LHCN-M2 (cell line): ENCODE results near the gene C5orf58. TPM values are rescaled to one million over a fixed set of nuclear protein-coding genes. Genes with fewer than 3 reads are reported as not detected.
"Not testable (repeated sequence)": the region's sequence is repeated elsewhere in the genome, so short reads cannot be mapped to it uniquely, and the experiment has no call there.

Experiments used
- DNase-seq: peaks from one replicate; pipeline ENCODE4 v3.0.0-alpha.2; 2012; ENCODE audit warnings: low read depth
- total RNA-seq: library from RNA; depleted of rRNA; stranded (reverse); fragments of >200 nt; gene quantifications from 2 replicates; pipeline ENCODE4 v1.2.3, GENCODE V29; 2014

C5orf58 gene
- total RNA-seq, 1 experiment from 2014 or later = not detected

DNA sequence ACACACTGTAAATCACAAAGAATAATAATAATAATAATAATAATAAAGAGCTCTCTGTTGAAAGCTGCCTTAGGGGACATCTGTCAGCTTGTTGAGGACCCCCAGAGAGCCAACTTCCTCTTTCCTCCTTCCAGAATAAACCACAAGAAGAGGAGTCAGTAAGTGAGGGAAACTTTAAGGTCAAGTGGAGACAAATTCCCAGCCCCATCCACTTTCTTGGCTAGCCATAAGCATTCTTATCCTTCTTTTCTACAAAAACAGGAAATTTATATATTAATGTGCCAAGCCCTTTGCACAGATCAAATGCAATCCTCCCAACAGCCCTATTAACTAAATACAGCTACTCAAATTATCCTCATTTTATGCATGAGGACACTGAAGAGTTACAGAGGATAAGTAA, 9.4 kb upstream of the C5orf58 start:
- no peak for DNase-seq

DNA sequence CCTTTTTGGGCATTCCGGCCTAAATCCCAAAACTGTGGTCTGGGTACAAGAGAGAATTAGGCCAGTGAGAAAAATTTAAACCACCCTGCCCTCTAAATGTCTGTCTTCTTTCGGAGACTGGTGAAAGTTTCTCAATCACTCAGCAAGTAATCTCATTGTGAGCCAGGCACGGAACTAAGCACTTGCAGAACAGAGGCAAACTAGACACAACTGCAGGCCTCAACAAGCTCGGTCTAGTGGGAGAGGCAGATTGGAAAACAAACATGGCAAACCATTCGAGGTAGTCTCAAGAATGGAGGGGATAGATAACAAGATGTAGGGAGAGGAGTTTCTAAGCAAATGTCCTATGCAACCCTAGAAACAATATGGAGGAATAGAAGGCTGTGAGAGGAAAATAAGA, 8.9 kb upstream of the C5orf58 start:
- no peak for DNase-seq

DNA sequence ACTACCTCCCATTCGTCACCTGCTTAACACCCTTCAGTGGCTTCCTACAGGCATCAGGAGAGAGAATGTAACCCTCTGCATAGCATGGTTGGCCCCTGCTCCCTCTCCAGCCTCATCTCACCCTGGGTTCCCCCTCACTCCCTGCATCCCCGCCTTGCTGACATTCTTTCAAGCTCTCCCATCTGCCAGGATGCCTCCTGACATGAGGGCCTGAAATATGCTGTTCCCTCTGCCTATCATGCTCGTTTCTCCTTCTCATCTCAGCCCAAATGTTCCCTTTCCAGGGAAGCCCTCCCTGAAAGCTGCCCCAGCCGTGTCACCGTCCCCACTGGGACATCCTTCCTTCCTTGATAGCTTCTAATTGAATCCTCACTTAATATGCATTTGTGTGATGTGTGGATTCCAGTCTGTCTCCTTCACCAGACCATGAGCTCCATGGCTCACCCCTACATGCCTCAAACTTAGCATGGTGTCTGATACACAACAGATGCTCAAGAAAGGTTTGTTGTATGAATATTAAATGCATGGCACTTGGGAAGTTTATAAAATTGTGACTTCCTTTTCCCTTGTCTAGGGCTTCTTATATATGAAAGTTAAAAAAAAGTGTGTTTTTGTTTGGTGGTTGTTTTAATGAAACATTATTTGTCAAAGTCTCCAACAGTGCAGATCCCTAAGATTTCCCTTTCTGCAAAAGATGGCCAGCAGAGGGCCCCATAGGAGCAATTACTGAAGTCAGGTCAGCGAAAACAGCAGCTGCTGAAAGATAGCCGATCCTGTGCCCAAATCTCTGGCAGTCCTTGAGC, 7.3 kb upstream of the C5orf58 start:
- peak; percentile 58 for DNase-seq

DNA sequence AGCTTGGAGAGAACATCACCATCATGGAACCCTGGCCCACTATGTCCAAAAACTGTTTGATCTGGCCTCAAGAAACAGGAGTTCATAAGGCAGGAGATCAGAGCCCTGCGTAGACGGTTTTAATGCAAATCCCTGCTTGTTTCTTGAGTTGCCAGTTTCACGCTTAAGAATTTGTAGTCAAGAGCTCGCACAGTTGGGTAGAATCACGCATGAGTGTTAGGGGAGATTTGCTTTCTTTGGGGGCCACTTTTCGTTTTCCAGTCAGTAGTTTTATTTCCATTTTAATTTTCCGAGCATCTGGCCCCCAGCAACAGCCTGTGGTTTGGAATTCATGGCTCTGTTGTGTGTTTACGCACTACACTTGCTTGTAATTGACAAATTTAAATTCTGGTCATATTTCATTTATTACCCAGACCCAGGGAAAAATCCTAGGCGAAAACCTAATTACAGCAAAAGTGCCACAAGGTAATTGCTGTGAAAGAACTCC, 6.6 kb upstream of the C5orf58 start:
- no peak for DNase-seq

- DNase-seq = no peak
Measured at GRCh38 chr5:170226661-170227060, 6.1 kb upstream of the C5orf58 start.

DNA sequence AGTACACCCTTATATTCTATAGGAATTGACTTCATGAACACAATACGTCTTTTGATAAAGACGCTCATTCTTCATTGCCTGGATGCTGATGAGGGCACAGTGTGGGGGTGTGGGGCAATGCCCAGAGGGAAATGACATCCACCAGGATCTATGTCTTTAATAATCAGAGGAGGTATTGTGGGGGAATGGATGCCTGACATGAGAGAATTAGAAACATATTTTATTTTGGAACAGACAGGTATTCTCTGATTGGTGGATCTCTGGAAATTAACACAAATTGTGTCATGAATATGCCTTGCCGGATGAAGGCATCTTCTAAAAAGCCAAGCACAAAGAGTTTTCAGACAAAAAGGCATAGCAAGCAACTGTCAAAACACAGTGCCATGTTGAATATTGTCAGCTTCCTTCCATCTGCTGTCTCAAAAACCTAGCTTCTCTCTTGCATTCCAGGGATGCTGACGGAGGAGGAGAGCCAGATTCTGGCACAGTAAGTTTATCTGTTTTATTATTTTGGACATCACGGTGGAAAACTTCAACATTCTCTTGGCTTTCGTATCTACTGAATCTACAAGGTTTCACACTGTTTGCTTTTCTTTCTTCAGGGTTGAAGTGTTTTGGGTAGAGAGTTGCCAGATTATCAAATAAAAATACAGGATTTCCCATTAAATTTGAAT, 3.9 kb upstream of the C5orf58 start:
- DNase-seq = no peak

- DNase-seq = no peak
Measured at GRCh38 chr5:170233358-170233892, 640 bp downstream of the C5orf58 start.

GRCh38 chr5:170235876-170236864, 3.4 kb downstream of the C5orf58 start:
- DNase-seq = no peak

GRCh38 chr5:170238456-170239196, 5.8 kb downstream of the C5orf58 start:
- DNase-seq = no peak

GRCh38 chr5:170245436-170245835, 12.7 kb downstream of the C5orf58 start:
- DNase-seq = not testable (repeated sequence)

DNA sequence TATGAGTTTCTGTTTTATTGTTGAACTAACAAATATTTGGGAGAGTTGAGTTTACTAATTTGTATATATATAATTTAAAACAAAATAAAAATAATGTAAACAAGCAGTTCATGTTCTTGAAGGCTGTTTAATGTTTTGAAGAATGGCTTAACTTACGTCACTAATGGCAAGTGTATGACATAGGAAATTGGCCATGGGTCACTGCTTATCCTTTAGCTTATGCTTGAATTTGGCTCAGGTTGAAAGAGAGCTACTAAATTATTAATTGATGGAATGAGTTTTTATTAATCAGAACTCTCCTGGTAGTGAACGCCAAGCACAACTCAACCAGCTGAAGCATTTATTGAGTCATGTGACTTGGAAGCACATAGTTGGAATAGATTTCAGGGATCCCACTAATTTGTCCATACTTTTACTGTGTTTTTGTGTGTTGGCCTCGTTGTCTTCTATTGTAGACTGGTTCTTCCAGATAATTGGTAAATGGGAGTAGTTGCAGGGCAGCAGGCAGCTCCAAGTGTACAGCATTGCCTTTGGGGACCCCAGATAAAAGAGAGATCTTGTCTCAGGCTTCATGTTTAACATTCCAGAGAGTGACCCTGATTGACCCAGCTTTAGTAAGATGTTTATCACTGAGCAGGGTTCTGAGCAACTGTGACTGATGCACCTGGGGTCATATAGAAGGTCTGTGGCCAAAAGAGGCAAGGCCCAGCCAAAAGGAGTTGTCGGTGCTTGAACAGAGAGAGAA, 13.5 kb downstream of the C5orf58 start:
- no peak for DNase-seq

GRCh38 chr5:170247363-170247762, 14.6 kb downstream of the C5orf58 start:
- DNase-seq = no peak

DNA sequence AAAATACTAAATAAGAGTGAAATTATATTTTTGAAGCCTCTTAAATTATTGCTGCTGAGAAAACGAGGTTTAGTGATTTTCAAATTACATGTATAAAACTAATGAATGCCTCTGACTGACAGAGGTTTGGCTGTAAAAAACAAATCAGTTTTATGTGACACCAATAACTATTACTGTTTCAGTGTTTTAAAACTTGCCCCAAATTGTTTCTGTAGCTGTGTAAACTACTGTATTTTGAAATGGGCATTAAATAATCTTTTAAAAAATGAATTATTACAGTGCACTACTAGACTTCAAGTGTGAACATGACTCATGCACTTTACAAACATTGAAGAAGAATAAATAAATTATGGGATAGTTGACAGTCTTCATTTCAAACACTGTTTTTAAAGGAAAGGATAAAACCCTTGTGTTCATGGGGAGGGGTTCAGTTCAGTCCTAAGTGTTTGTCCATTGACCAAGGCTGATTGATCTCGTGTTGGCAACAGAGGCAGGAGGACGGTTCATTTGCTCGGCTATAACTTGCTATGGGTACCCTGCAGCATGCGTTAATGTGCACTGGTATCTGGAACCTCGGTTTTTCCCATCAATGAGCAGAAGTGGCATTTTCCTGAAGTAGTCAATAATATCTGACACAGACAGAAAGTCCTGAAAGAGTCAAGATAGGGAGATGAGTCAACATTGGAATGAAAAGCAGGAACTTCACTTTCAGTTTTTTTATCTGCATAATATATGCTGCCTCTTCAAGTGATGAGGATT, 15.6 kb downstream of the C5orf58 start:
- no peak for DNase-seq

GRCh38 chr5:170248931-170249227, 16.1 kb downstream of the C5orf58 start:
- not testable (repeated sequence) for DNase-seq

DNA sequence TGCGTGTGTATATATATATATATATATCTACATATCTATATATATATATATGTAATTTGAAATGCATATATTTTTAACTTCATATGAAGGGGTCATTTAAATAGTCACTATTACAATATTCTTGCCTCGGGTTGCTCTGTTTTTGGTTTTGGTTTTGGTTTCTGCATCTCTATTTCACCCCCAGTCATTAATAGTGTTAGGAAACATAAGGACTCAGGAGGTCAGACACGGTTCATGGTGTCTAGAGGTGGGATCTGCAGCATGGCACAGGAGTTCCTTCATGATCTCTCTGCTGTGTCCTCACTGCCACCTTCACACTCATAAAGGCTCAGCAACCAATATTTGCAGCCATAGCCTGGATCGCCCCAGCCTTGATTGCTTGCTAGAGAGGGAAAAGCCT, 16.6 kb downstream of the C5orf58 start:
- no peak for DNase-seq

GRCh38 chr5:170250810-170251317, 18.1 kb downstream of the C5orf58 start:
- DNase-seq = no peak

DNA sequence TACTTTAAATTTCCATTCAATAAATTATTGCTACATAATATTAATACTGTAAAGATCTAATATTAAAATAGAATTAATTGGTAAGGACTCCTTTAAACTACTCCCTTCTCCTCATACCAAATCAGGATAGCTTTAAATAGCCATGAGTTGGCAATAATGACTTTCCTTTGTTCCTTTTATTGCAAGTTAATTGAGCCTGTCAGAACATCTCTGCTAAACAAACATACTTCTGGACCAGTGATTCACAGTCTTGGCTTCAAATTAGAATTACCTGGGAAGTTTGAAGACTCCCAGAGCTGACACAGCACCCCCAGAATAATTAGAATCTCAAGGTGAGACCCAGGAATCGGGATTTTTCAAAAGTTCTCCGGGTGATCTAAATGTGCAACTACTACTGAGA, 18.7 kb downstream of the C5orf58 start:
- no peak for DNase-seq

- no peak for DNase-seq
Measured at GRCh38 chr5:170252109-170252508, 19.3 kb downstream of the C5orf58 start.

GRCh38 chr5:170252720-170253350, 20.1 kb downstream of the C5orf58 start:
- no peak for DNase-seq
